GM12801 (cell line): ENCODE results near the gene CNTLN.

Source experiments
- CTCF ChIP-seq: IDR thresholded peaks from one replicate; pipeline ENCODE4 v1.5.1; 2011; ENCODE audit warnings: control low read depth; ENCODE audit not compliant: insufficient read length; ENCODE audit errors: extremely low read depth

CNTLN gene

GRCh38 chr9:17521100-17521855 lies 386.4 kb downstream of the CNTLN start:
- TF ChIP-seq CTCF, result no peak

DNA sequence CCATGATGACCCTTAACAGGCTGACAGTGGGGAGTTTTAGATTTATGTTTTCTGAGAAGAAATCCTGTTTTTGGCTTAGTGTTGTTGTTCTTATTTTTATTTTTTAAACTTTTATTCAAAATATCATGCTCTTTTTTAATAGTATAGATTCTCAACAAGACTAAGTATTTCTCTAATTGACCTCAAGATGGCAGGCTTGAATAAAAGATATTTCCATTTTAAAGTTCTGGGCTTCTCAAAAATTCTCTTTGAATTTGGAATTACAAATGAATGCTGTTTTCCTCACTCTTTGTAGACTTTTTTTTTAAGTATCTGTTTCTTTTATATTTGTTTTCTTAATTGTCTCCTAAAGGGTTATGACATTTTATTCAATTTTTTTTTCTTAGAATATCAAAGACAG lies 394.0 kb downstream of the CNTLN start:
- TF ChIP-seq CTCF, result no peak

GRCh38 chr9:17531642-17532254 lies 396.9 kb downstream of the CNTLN start:
- TF ChIP-seq CTCF, result no peak

DNA sequence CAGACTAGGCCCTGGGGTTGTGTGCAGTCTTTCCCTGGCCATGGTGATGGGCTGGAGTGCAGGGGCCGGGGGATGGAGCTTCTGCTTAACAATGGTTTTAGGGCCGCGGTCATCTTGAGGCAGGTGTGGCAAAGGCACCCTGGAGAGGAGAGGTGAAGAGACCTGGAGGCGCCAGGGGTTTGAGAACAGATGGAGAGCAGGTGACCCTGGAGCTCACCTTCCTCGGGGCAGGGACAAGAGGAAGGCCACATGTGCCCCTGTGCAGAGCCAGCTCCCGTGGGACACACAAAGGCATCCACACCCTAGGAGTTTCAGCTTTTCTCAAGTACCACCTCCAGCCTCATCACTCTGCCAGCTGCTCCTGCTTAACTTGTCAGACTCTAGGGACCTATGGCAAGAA lies 397.6 kb downstream of the CNTLN start:
- no peak for TF ChIP-seq CTCF

DNA sequence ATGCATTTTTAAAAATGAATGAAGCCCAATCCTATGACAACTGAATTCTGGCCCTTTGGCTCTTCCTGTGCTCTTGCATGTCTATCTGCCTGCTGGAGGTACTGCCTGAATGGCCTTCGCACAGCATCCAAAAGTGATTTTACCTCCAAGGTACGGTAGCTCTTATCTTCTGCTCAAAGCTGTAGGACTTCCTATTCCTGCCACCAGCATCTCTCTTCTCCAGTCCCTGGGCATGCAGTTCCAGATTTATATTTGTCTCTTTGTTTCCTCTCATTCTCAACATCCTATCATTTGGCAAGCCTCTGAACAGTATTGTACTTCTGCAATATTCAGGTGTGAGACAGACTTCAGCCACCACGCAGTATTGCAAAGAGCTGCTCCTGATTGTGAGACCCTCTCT lies 400.3 kb downstream of the CNTLN start:
- TF ChIP-seq CTCF, result no peak

DNA sequence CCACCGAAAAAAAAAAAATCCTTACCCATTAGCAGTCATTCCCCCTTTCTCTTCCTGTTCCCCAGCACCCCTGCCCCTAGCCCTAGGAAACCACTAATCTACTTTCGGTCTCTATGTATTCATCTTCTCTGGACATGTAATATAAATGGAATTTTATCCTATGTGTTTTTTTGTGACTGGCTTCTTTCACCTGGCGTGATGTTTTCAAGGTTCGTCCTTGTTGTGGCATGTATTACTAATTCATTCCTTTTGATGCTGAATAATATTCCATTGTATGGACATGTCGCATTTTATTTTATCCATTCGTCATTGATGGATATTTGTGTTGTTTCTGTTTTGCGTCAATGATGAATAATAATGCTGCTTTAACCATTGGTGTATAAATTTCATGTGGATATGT lies 401.2 kb downstream of the CNTLN start:
- TF ChIP-seq CTCF, result no peak

- no peak for TF ChIP-seq CTCF
Measured at GRCh38 chr9:17551023-17551422, 416.2 kb downstream of the CNTLN start.
